EH (cell line): Measurements from ENCODE around the gene LRG1.

Experiments used
- DNase-seq: peaks from one replicate; pipeline ENCODE4 v3.0.0-alpha.2; 2015; ENCODE audit warnings: low read depth

LRG1 gene

DNA sequence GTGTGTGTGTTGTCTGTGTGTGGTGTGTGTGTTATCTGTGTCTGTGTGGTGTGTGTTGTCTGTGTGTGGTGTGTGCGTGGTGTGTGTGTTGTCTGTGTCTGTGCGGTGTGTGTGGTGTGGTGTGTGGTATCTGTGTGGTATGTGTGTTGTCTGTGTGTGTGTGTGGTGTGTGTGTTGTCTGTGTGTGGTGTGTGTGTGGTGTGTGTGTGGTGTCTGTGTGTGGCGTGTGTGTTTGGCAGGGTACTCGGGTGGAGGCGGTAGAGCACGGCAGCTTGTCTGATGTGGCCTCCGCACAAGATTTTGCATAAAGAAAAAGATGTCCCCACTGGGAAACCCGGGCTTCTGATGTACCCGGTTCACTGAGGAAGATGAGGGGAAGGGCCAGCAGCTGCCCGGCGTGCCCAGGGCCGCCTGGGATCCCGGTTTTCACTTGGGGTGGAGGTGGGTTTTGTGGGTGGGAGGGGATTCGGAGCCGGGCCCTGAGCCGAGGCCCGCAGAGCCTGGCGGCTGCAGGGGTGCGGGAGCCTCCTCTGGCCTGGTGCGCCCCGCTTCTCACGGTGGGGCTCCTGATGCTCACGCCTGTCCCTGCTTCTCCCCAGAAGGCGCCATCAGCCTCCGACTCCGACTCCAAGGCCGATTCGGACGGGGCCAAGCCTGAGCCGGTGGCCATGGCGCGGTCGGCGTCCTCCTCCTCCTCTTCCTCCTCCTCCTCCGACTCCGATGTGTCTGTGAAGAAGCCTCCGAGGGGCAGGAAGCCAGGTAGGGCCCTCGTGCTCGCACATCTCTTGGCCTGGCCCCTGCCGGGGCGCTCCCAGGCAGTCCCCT, 46.5 kb downstream of the LRG1 start:
- DNase-seq, result no peak

DNA sequence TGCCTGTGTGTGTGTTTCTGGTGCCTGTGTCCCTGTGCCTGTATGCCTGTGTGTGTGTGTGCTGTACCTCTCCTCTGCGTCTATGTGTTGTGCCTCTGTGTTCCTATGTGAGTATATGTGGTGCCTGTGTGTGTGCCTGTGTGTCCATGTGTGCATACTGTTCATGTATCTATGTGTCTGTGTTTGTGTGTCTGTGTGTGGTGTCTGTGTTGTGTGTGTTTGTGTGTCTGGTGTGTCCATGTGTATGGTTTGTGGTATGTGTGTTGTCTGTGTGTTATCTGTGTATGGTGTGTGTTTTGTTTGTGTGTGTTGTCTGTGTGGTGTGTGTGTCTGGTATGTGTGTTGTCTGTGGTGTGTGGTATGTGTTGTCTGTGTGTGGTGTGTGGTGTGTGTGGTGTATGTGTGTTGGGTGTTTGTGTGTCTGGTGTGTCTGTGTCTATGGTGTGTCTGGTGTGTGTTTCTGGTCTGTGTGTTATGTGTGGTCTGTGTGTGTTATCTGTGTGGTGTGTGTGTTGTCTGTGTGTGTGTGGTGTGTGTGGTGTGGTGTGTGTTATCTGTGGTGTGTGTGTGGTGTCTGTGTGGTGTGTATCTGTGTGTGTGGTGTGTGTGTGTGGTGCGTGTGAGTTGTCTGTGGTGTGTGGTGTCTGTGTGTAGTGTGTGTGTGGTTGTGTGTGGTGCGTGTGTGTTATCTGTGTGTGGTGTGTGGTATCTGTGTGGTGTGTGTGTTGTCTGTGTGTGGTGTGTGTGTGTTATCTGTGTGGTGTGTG, 47.3 kb downstream of the LRG1 start:
- no peak for DNase-seq

DNA sequence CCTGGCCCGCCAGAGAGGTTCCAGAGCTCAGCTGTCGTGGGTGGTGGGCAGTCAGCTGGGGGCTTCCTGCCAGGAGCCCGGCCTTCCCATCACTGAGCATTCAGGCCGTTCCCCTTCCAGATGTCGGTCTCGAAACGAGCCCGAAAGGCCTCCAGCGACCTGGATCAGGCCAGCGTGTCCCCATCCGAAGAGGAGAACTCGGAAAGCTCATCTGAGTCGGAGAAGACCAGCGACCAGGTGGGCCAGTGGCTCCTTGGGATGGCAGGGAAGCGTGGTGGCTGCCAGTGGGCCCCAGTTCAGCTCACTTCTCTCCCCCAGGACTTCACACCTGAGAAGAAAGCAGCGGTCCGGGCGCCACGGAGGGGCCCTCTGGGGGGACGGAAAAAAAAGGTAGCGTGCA, 48.4 kb downstream of the LRG1 start:
- DNase-seq, result no peak

DNA sequence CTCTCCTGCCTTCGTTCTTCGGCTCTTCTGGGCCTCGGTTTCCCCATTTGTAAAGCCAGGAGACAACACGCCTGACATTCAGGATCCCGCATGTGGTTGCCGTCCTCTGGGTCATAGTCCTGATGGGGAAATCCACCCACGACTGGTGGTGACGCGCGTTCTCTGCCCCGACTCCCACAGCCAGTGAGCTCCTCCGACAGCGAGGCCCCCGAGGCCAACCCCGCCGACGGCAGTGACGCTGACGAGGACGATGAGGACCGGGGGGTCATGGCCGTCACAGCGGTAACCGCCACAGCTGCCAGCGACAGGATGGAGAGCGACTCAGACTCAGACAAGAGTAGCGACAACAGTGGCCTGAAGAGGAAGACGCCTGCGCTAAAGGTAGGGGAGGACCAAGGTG, 51.3 kb downstream of the LRG1 start:
- no peak for DNase-seq

DNA sequence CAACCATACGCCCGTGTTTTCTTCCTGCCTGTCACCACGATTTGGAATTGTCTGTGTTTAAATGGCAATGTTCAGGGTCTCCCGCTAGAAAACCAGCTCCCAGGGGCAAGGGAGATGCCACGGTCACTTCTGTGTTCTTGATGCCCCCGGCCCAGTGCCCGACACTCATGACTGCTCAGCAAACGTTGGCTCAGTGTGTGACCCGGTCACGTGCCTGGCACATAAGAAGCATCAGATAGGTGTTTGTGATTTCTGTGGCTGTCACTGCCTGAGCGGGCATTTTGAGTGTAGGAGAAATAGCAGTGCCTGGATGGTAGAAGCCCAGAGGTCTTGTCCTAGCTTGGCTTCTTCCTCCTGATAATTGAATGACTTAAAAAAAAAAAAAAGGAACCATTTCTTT, 52.3 kb downstream of the LRG1 start:
- DNase-seq, result no peak
